HL-60 (cell line): ENCODE data around the gene GRIA3.

Experiments used
- DNase-seq, 2 experiments: peaks; one replicate each; pipeline ENCODE4 v3.0.0-alpha.2; 2010 to 2020; ENCODE audit warnings: low read depth in 1 of 2, low spot score in 1 of 2
- H3K27ac ChIP-seq: fragments of 250-450 bp; sonication (Bioruptor Pico); replicated peaks from 2 replicates; pipeline ENCODE4 v1.5.1; 2020; ENCODE audit warnings: mild to moderate bottlenecking, moderate library complexity
- H3K27me3 ChIP-seq: fragments of 250-450 bp; sonication (Bioruptor Pico); 2 replicates; pipeline ENCODE4 v1.5.1; 2021; ENCODE audit warnings: mild to moderate bottlenecking, moderate library complexity; ENCODE audit not compliant: insufficient read depth, poor library complexity, severe bottlenecking
- H3K4me3 ChIP-seq: replicated peaks from 2 replicates; pipeline ENCODE4 v1.5.1; 2011; ENCODE audit warnings: mild to moderate bottlenecking, control low read depth, low read length; ENCODE audit not compliant: insufficient read depth
- CTCF ChIP-seq: IDR thresholded peaks from one replicate; pipeline ENCODE4 v1.5.1; 2011; ENCODE audit warnings: low read length, control low read depth, inconsistent platforms; ENCODE audit not compliant: insufficient read depth
- GABPA ChIP-seq: IDR thresholded peaks from 2 replicates; pipeline ENCODE4 v1.6.1; 2012; ENCODE audit warnings: low read depth
- POLR2AphosphoS5 ChIP-seq: IDR thresholded peaks from 2 replicates; pipeline ENCODE4 v1.6.1; 2012; ENCODE audit warnings: low read depth
- REST ChIP-seq: IDR thresholded peaks from 2 replicates; pipeline ENCODE4 v1.6.1; 2012; ENCODE audit warnings: low read depth; ENCODE audit not compliant: insufficient replicate concordance
- SPI1 ChIP-seq: IDR thresholded peaks from 2 replicates; pipeline ENCODE4 v1.6.1; 2012; ENCODE audit warnings: low read depth, mild to moderate bottlenecking, borderline replicate concordance

The GRIA3 gene

GRCh38 chrX:123303429-123303828, 119.4 kb downstream of the GRIA3 start:
- no peak overlapping the region for H3K4me3 ChIP-seq
- no peak for TF ChIP-seq REST
- no peak for TF ChIP-seq CTCF
- TF ChIP-seq POLR2AphosphoS5 = no peak
- no peak for TF ChIP-seq SPI1
- TF ChIP-seq GABPA = no peak
- H3K27me3 ChIP-seq = no peaks in the 10 kb centered on the region
- DNase-seq = no peak
- no peak overlapping the region for H3K27ac ChIP-seq

GRCh38 chrX:123308658-123309057, 124.6 kb downstream of the GRIA3 start:
- no peak overlapping the region for H3K4me3 ChIP-seq
- no peak overlapping the region for H3K27ac ChIP-seq
- no peaks in the 10 kb centered on the region for H3K27me3 ChIP-seq
- DNase-seq = no peak
- TF ChIP-seq SPI1 (no peak), CTCF (no peak), GABPA (no peak), REST (no peak), POLR2AphosphoS5 (no peak)

- TF ChIP-seq SPI1 (no peak), POLR2AphosphoS5 (no peak)
- no peak overlapping the region for H3K27ac ChIP-seq
- H3K27me3 ChIP-seq = no peaks in the 10 kb centered on the region
- DNase-seq = no peak
- no peak overlapping the region for H3K4me3 ChIP-seq
Measured at GRCh38 chrX:123310112-123310511, 126.0 kb downstream of the GRIA3 start.

- no peak for DNase-seq
- no peaks in the 10 kb centered on the region for H3K27me3 ChIP-seq
- TF ChIP-seq POLR2AphosphoS5 (no peak), CTCF (no peak), REST (no peak), GABPA (no peak), SPI1 (no peak)
- H3K27ac ChIP-seq = no peak overlapping the region
- H3K4me3 ChIP-seq = no peak overlapping the region
Measured at GRCh38 chrX:123311486-123311885, 127.4 kb downstream of the GRIA3 start.
